Left ventricle myocardium superior (tissue), 1 donor: ENCODE data around the gene CLDN15. TPM values are rescaled to one million over a fixed set of nuclear protein-coding genes. Genes with fewer than 3 reads are reported as not detected.
A peak's percentile ranks its signal among the peaks of the same experiment; 100 is the strongest.

ENCODE experiments used
- ATAC-seq: fragments of 200-7000 bp; cut with Tn5 transposase; one replicate; pipeline ENCODE4 v1.9.1; 2020; ENCODE audit warnings: mild to moderate bottlenecking, moderate library complexity
- DNase-seq: peaks from one replicate; pipeline ENCODE4 v3.0.0-alpha.2; 2020
- intact Hi-C: fragments of 100-400 bp; cut with micrococcal nuclease; formaldehyde crosslinking; loops from one replicate; pipeline ENCODE4 v1.11.0; 2022
- total RNA-seq: library from RNA; stranded (reverse); fragmentation: NEBNext Ultra II Directional; extraction: Animal tissue kit (Norgen Biotek cat#: 25700); gene quantifications from one replicate; pipeline ENCODE4 v1.2.1, GENCODE V29; 2021
- donor health status: DM: no; HTN: yes; CAD: no; lungs with severe emphysema.

The CLDN15 gene
- total RNA-seq, 1 donor from 2014 or later: 3.8 TPM

DNA sequence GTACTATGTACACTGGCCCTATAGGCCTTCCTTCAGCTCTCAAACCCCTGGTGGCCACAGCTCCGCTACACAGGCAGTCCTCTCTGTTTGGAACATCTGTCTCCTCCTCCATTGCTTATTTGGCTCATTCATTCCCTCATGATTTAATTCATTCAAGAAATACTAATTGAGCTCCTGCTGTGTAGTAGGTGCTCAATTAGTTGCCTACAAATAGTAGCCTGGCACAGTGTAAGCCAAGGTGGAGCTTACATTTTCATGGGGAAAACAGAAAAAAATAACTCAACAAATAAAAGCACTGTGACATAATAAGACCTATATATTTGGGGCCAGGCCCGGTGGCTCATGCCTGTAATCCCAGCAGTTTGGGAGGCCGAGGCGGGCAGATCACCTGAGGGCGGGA is 10.7 kb upstream of the CLDN15 start:
- intact Hi-C loops: no loop called here
- ATAC-seq (no peak), DNase-seq (no peak)

- intact Hi-C loops: no loop called here
- ATAC-seq (no peak), DNase-seq (no peak)
Measured at GRCh38 chr7:101245147-101245668, 7.6 kb upstream of the CLDN15 start.

- peak; percentile 99 for ATAC-seq
- intact Hi-C loops: no loop called here
- DNase-seq: peak; percentile 97
Measured at GRCh38 chr7:101244375-101245146, 7.0 kb upstream of the CLDN15 start, which contains the start of gene FIS1. Gene FIS1 (minus strand): TSS chr7:101245081. CDS start chr7:101245004, 77 bp downstream.

- no peak for DNase-seq
- no peak for ATAC-seq
- intact Hi-C loops: no loop called here
Measured at GRCh38 chr7:101243646-101244374, 6.2 kb upstream of the CLDN15 start.

DNA sequence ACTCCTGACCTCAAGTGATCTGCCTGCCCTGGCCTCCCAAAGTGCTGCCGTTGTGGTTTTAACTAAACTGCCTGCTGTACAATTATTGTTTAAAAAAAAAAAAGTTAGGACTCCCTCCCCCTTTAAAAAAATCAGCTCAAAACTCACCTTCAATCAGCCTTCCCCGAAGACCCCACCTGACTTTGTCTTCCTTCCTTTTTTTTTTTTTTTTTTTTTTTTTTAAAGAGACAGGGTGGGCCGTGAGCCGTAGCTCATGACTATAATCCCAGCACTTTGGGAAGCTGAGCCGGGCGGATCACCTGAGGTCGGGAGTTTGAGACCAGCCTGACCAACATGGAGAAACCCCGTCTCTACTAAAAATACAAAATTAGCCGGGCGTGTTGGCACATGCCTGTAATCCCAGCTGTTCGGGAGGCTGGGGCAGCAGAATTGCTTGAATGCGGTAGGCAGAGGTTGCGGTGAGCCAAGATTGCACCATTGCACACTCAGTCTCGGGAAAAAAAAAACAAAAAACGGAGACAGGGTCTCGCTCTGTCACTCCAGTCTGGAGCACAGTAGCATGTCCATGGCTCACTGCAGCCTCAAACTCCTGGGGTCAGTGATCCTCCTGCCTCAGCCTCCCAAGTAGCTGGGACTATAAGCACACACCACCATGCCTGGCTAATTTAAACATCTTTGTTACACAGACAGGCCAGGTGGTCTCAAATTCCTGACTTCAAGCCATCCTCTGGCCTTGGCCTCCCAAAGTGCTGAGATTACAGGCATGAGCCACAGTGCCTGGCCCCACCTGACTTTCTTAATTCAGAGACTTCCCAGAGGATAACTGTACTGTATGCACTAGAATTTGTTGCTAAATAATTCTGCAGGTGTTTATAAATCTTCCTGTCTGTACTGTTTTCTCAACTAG is 4.1 kb upstream of the CLDN15 start:
- ATAC-seq: no peak
- no peak for DNase-seq
- intact Hi-C loops: no loop called here

- DNase-seq (no peak), ATAC-seq (no peak)
- intact Hi-C loops: no loop called here
Measured at GRCh38 chr7:101241015-101241363, 3.4 kb upstream of the CLDN15 start.

GRCh38 chr7:101240226-101241014 is 2.8 kb upstream of the CLDN15 start:
- ATAC-seq (no peak), DNase-seq (no peak)
- intact Hi-C loops: no loop called here

GRCh38 chr7:101239951-101240220 is 2.3 kb upstream of the CLDN15 start:
- DNase-seq: no peak
- ATAC-seq: no peak
- intact Hi-C loops: no loop called here

GRCh38 chr7:101239191-101239950 is 1.8 kb upstream of the CLDN15 start:
- ATAC-seq (no peak), DNase-seq (no peak)
- intact Hi-C loops: no loop called here

DNA sequence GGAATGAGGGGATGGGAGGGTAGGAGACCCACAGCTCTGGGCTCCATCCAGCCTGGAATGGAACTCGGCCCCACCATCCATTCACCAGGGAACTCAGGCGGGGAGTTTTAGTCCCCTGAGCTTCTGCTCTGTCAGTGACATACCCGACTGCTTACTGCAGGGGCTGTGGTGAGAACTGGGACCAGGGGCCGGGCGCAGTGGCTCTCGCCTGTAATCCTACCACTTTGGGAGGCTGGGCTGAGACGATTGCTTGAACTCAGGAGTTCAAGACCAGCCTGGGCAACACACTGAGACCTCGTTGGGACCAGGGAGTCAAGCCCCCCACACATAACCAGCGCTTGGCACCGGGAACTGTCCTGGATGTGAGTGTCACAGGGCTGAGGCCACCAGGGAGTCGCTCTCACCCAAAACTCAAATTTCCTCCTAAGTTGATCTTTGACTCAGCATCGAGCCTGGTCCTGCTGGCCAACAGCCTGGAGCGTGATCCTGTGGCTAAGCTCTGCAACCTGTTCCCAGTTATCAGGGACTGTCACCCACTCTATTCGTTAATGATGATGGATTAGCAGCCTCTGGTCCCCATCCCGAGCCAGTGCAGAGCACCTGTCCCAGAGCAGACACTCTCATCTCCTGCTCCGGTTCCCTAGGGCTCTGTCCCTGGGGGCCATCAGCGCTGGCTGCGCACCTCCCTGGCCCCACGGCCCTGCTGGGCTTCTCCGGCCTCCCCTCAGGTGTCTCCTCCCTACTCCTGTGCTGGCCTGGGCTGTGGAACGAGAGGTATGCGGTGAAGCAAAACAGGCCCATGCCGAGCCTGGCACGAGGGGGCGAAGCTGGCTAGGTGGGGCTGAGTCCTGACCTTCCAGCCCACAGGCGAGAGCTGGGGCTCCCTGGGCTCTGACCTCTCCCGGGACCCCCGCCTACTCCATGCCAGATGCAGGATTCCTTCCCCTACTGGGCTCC is 902 bp upstream of the CLDN15 start:
- intact Hi-C loops: no loop called here

GRCh38 chr7:101236292-101236835 is 1.2 kb downstream of the CLDN15 start:
- intact Hi-C loops: no loop called here
- ATAC-seq: no peak
- no peak for DNase-seq

More for the DNA sequence above, 902 bp upstream of the CLDN15 start:
- DNase-seq (no peak), ATAC-seq (peak; percentile 3)

GRCh38 chr7:101235522-101235921 is 2.1 kb downstream of the CLDN15 start:
- intact Hi-C loops: no loop called here
- ATAC-seq: no peak
- no peak for DNase-seq

- no peak for ATAC-seq
- intact Hi-C loops: no loop called here
- DNase-seq: no peak
Measured at GRCh38 chr7:101235050-101235449, 2.6 kb downstream of the CLDN15 start.

- no peak for ATAC-seq
- no peak for DNase-seq
- intact Hi-C loops: no loop called here
Measured at GRCh38 chr7:101234636-101235035, 3.0 kb downstream of the CLDN15 start.

- intact Hi-C loops: no loop called here
- no peak for DNase-seq
- no peak for ATAC-seq
Measured at GRCh38 chr7:101233907-101234547, 3.6 kb downstream of the CLDN15 start.

GRCh38 chr7:101232141-101232850 is 5.3 kb downstream of the CLDN15 start:
- intact Hi-C loops: no loop called here
- ATAC-seq: peak; percentile 41
- DNase-seq: no peak
